Dedifferentiated amniotic fluid mesenchymal stem cell (primary cell): Measurements from ENCODE around the gene NME3.
A peak's percentile ranks its signal among the peaks of the same experiment; 100 is the strongest.

Source experiments
- DNase-seq: peaks from one replicate; pipeline ENCODE4 v3.0.0-alpha.2; 2016; ENCODE audit errors: extremely low spot score

The NME3 gene

GRCh38 chr16:1724491-1724890 lies 46.9 kb downstream of the NME3 start:
- no peak for DNase-seq

GRCh38 chr16:1723450-1724147 lies 47.7 kb downstream of the NME3 start:
- peak; percentile 36 for DNase-seq

DNA sequence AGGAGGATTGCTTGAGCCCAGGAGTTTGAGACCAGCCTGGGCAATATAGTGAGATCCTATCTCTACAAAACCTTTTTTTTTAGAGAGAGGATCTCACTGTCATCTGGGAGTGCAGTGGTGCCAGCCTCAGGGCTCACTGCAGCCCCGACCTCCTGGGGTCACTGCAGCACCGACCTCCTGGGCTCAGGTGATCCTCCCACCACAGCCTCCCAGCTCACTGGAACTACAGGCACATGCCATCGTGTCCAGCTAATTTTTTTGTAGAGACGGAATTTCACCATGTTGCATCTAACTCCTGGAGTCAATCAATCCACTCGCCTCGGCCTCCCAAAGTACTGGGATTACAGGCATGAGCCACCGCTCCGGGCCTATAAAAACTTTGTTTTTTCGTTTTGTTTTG lies 50.0 kb downstream of the NME3 start:
- no peak for DNase-seq
